ENCODE data around the gene CDK10.

- no peak for TF ChIP-seq ELF4 (IDR thresholded peaks at IDR 0.05)
- TF ChIP-seq CTBP1 (IDR thresholded peaks at IDR 0.05; ENCODE audit: borderline replicate concordance), result no peak
- TF ChIP-seq SP1 (IDR thresholded peaks at IDR 0.05), result no peak
- TF ChIP-seq BHLHE40 (IDR thresholded peaks at IDR 0.05; ENCODE audit: borderline replicate concordance), result no peak
- no peak for TF ChIP-seq FOXM1 (IDR thresholded peaks at IDR 0.05; ENCODE audit: borderline replicate concordance)
- TF ChIP-seq HDGF (IDR thresholded peaks at IDR 0.05; ENCODE audit: borderline replicate concordance), result no peak
- no peak for TF ChIP-seq ZNF384 (IDR thresholded peaks at IDR 0.05)
- no peak for TF ChIP-seq FOXK2 (IDR thresholded peaks at IDR 0.05)
- no peak for TF ChIP-seq NFRKB (IDR thresholded peaks at IDR 0.05)
- no peak for TF ChIP-seq TARDBP (IDR thresholded peaks at IDR 0.05)
- TF ChIP-seq PKNOX1 (IDR thresholded peaks at IDR 0.05), result no peak
- TF ChIP-seq FOXA1 (IDR thresholded peaks at IDR 0.05), result no peak
Measured at GRCh38 chr16:89646270-89646669, 40.2 kb upstream of the CDK10 start.

Measured in HEK293T (cell line).